NCI-H2196 (cell line): Measurements from ENCODE around the gene ADCY10.
"Not testable (repeated sequence)": the region's sequence is repeated elsewhere in the genome, so short reads cannot be mapped to it uniquely, and the experiment has no call there.

Experiments
- DNase-seq: peaks from one replicate; lab custom pipeline; 2025; ENCODE audit not compliant: unreplicated experiment; lab: John Stamatoyannopoulos, UW

ADCY10 gene

DNA sequence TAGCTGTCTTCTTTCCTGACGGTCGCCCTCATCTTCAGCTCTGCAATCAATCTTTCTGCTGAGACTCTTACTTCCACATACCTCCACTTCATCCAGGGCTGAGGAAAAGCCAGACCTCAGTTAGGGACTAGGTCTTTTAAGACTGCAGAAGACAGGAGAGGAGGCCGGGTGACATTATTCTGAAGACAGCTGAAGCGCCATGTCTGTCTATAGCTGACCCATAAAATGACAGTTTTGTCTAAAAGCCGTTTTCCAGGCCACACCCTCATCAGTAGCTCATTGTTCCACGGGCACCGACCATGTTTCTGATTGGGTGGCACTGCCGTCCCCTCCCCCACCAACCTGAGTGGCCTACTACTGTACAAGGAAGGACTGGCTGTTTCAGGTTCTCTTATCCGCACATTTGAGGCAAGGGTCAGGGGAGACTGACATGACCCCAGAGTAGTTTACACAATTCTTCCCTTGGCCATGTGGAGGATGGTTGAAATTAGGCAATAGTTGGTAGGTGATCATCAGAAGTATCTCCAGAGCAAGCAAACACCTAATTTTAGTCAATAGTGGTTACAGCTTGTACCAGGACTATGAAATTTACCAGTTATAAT, at the start of gene ADCY10:
Gene ADCY10 (minus strand): TSS at position 240 of the 602 bp plus-strand sequence. CDS start 8,994 bp downstream, outside the sequence.
- DNase-seq, result no peak

- DNase-seq, result no peak
These were observed 43.8 kb upstream of the ADCY10 start for GRCh38 chr1:167957710-167958109.

GRCh38 chr1:167955915-167956314, 42.0 kb upstream of the ADCY10 start:
- DNase-seq, result no peak

GRCh38 chr1:167950569-167950968, 36.6 kb upstream of the ADCY10 start:
- no peak for DNase-seq

DNA sequence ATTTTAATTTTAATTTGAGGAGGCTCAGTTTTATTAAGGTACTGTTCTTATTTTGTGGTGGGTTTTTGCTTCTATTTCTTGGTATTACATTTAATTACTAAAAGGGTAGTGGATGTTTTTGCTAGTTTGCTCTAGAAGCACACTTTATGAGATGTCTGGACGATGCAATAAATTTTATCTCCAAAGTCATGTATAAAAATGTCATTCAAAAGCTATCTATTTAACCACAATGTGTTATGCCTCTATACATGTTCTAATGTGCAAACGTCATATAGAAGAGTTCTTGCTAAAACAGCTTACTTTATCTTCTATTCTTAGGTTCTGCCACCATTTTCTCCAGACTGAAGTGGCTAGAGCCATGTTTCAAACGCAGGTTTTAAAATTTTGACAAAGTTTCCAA, 35.9 kb upstream of the ADCY10 start:
- DNase-seq, result no peak

DNA sequence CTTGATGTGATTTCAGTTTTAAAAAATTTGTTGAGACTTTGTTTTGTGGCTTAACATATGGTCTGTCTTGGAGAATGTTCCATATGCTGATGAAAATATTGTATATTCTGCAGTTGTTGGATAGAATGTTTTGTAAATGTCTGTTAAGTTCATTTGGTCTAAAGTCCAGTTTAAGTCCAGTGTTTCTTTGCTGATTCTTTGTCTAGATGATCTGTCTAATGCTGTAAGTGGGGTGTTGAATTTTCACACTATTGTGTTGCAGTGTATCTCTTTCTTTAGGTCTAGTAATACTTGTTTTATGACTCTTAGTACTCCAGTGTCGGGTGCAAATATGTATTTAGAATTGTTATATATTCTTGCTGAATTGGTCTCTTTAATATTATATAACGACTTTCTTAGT, 33.8 kb upstream of the ADCY10 start:
- DNase-seq, result no peak

DNA sequence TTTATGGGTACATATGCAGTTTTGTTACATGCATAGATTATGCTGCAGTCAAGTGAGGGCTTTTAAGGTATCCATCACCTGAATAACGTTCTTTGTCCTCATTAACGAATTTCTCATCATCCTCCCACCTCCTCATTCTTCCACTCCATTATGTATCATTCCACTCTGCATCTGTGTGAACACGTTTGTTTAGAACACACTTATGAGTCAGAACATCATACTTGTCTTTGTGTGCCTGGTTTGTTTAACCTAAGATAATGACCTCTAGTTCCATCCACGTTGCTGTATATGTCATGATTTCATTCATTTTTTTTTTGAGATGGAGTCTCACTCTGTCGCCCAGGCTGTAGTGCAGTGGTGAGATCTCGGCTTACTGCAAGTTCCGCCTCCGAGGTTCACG, 29.6 kb upstream of the ADCY10 start:
- no peak for DNase-seq

GRCh38 chr1:167940264-167940663, 26.3 kb upstream of the ADCY10 start:
- no peak for DNase-seq

- DNase-seq, result no peak
These were observed 24.2 kb upstream of the ADCY10 start for GRCh38 chr1:167938080-167938636.

DNA sequence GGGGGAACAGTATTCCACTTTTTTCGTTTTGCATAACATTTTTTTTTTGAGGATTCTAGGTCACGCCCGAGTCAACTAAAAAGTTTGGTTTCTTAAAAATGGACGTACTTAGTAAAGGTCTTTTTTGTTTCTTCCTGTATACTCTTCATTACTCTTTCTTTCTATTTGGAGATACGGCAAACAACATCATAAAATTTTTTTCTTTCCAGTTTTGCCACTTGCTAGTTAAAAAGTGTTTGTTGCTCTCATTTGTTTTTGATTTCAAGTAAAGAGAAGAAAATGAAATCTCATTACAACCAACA, 23.7 kb upstream of the ADCY10 start:
- no peak for DNase-seq

- peak; percentile 43 for DNase-seq
These were observed 23.2 kb upstream of the ADCY10 start, which contains the start of gene MPC2 for GRCh38 chr1:167936930-167937708. MPC2 (minus strand) TSS chr1:167937072; CDS start chr1:167935841, 1,231 bp downstream.

DNA sequence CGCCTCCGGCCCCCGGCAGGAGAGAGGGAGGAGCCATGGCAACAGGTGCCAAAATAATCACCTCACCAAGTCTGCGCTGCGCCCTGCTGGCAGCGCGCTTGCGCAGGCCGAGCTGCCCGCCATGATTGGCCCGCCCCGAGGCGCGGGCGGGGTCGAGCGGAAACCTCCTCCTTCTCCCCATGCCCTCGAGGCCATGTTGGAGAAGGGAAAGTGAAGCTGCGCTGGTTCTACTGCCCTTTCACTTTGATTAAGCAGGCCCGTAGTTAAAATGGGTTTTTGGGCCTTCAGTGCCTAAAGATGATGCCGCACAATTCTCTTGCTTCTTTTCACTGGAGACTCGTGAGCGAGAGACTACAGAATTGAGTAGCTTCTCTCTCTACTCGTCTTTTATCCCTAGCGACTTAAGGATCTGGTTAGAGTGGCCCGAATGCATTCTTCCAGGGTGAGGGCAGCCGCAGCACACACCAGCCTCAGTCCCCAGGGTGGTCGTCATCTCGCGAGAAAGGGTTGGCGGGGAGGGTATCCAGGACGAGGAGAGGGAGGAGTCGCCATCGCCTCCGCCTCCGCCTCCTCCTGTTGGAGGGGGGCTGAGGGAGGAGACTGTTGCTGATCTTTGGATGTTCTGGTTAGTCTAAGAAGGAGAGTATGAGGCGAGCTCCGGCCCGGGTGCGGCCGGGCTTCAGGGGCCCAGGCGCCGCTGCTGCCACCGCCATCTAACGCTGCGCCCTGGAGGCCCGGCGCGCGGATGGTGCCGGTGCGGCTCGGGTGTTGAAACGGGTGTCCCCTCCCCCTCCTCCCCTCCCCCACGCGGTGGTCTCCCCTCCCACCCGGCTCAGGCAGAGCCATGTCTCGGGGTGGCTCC, 22.4 kb upstream of the ADCY10 start, which contains the start of gene DCAF6:
Gene DCAF6 (plus strand): TSS at position 616 of the 862 bp plus-strand sequence. CDS start 229 bp downstream, at position 845.
- peak; percentile 97 for DNase-seq

DNA sequence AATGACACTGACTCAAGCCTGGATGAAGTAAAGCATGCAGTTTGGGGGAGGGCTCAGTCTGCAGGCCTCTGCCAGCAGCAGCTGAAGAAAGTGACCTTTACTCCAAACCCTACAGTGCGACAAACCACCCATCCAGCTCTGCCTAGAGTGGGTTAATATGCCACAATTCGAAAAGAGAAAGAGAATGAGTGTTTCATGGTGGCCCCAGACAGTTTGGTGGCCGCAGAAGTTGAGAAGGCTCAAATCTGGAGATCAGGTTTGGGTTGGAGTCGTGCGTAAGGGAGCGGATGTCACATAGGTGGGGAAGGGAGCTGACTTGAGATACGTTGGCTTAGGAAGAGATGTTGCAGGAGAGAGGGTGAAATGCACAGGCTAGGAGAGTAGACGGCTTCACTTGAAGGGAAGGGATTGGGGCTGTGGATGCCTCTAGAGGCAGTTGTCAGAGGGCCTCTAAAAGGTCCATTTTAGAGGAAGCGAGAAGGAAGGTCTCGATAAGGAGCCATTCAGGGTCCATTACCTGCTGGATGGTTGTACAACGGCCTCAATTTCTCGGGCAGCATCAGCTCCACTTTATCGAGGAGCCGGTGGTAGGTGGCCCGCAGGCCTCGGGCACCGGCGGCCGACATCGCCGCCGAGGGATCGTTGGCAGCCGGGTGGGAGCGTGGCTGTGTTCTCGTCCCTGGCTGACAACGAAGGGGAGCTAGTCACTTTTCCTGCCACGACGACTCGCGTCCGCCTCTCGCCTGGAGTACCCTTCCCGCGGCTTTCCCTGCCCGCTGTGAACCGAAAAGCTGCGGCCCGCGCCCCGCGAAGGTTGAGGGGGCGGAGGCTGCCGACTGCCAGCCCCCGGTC, 21.5 kb upstream of the ADCY10 start:
- peak; percentile 47 for DNase-seq

DNA sequence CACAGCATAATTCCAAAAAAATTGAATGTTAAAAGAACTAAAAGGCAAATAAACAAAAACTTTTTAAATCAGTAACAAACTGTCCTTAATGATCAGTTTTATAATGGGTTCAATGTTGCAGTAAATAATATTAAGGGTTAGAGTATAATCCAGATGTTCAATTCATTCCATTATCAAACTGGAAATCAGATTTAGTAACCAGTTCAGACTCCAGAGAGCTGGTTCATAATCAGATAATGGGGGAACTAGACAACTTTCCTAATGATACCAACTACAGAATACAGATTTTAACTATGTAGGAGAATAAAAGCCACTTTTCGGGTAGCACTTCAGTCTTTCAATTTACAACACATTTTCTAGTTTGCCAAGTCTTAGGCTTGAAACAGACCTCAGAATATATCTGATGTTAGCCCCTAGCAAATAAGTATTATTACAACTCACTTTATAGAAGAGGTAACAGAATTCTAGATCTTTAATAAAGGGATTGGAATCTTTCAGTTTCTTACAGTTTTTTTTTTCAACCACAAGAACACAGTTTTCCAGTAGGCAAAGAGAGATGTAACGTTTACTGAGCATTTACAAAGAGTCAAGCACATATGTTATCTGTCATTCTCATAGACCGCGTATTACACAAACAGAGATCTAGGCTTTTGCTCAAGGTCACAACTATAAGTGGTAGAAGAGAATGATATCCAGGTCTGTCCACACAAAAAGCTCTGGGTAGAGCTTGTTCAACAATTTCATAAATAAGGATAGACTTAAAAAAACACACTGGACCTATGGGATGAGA, 20.7 kb upstream of the ADCY10 start:
- DNase-seq, result no peak

GRCh38 chr1:167933788-167934187, 19.9 kb upstream of the ADCY10 start:
- no peak for DNase-seq

GRCh38 chr1:167929725-167930124, 15.8 kb upstream of the ADCY10 start:
- no peak for DNase-seq

DNA sequence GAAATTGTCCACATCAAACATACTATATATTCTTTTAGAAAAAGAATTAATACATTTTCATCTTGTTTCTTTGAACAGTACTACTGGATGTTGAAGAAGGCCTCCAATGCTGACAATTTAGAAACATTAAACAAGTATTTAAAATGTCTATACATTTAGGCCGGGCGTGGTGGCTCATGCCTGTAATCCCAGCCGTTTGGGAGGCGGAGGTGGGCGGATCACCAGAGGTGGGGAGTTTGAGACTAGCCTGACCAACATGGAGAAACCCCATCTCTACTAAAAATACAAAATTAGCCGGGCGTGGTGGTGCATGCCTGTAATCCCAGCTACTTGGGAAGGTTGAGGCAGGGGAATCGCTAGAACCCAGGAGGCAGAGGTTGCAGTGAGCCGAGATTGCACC, 15.0 kb upstream of the ADCY10 start:
- DNase-seq, result not testable (repeated sequence)

DNA sequence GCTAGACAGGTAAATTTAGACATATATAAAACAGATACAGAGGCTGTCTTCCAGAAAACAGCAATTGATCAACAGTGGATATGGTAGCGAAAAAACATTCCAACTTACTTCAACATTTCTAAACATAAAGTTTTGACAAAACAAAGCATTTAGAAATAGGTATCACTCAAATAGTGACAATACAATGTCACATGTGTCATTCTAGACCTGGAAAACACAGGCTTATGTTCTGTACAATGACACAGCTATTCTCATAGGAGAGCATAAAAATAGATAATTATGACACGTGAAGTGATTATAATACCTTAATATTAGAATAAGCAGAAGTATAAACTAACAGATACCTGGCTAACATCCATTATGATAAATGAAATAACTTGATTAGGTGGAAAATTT, 14.5 kb upstream of the ADCY10 start:
- no peak for DNase-seq

- no peak for DNase-seq
These were observed 13.3 kb upstream of the ADCY10 start for GRCh38 chr1:167927046-167927754.
